Thoracic aorta (tissue), 2 donors: ENCODE measurements around the gene NUMBL. TPM values are rescaled to one million over a fixed set of nuclear protein-coding genes. Genes with fewer than 3 reads are reported as not detected.

ENCODE experiments used
- ATAC-seq: fragments of 150-250 bp; one replicate; pipeline ENCODE4 v1.8.0; 2017; ENCODE audit warnings: low read depth; ENCODE audit not compliant: insufficient number of reproducible peaks, low FRiP score
- DNase-seq: peaks from one replicate; pipeline ENCODE4 v3.0.0-alpha.2; 2020; ENCODE audit warnings: low spot score
- H3K27ac ChIP-seq, 2 donors: fragments of 200-600 bp; sonication (generic); 1 replicate in 1 of 2; 2 replicates in 1 of 2; pipeline ENCODE4 v1.5.1; 2016; ENCODE audit warnings: mild to moderate bottlenecking in 2 of 2, moderate library complexity in 2 of 2
- H3K27me3 ChIP-seq: fragments of 200-600 bp; sonication (generic); replicated peaks from 2 replicates; pipeline ENCODE4 v1.6.0; 2016; ENCODE audit warnings: mild to moderate bottlenecking; ENCODE audit not compliant: insufficient read depth
- H3K36me3 ChIP-seq: fragments of 200-600 bp; sonication (generic); one replicate; pipeline ENCODE4 v1.5.1; 2016
- H3K4me1 ChIP-seq, 2 donors: fragments of 200-600 bp; sonication (generic); 1 replicate in 1 of 2; 2 replicates in 1 of 2; pipeline versions ENCODE4 v1.5.1 to v1.6.0; 2016; ENCODE audit warnings: low read depth in 2 of 2, mild to moderate bottlenecking in 1 of 2; ENCODE audit not compliant: control insufficient read depth in 1 of 2
- H3K4me3 ChIP-seq: fragments of 200-600 bp; sonication (generic); 2 replicates; pipeline ENCODE4 v1.5.1; 2016; ENCODE audit warnings: mild to moderate bottlenecking
- H3K9me3 ChIP-seq: fragments of 200-600 bp; sonication (generic); 2 replicates; pipeline ENCODE4 v1.5.1; 2016
- CTCF ChIP-seq: fragments of 200-600 bp; sonication (generic); IDR thresholded peaks from one replicate; pipeline ENCODE4 v1.5.1; 2019; ENCODE audit warnings: antibody characterized with exemption
- total RNA-seq, 2 donors: library from RNA; depleted of rRNA; stranded (reverse); fragments of >200 nt; gene quantifications; one replicate each; pipeline versions ENCODE4 v1.1.0 to v1.2.3, GENCODE V29; 2016

The NUMBL gene
- total RNA-seq, 2 donors from 2014 or later = 101 to 133 TPM

- Histone ChIP-seq H3K4me1 (peaks cover 20 to 71% of the 10 kb centered on the region in 2 donors), H3K36me3 (no peaks in the 10 kb centered on the region), H3K4me3 (no peak overlapping the region), H3K27me3 (no peaks in the 10 kb centered on the region), H3K9me3 (no peaks in the 10 kb centered on the region), H3K27ac (peak overlapping the region; percentile 90 to 93)
- no peak for TF ChIP-seq CTCF
- DNase-seq (no peak), ATAC-seq (no peak)
Observed at GRCh38 chr19:40642757-40643305, 47.6 kb downstream of the NUMBL start.

GRCh38 chr19:40642051-40642706 is 48.3 kb downstream of the NUMBL start:
- DNase-seq = no peak
- Histone ChIP-seq H3K9me3 (no peaks in the 10 kb centered on the region), H3K4me1 (peaks cover 20 to 71% of the 10 kb centered on the region in 2 donors), H3K27ac (peak overlapping the region; percentile 90 to 93), H3K4me3 (no peak overlapping the region), H3K36me3 (no peaks in the 10 kb centered on the region), H3K27me3 (no peaks in the 10 kb centered on the region)
- ATAC-seq = no peak
- TF ChIP-seq CTCF = no peak

- ATAC-seq = no peak
Observed at GRCh38 chr19:40641281-40641680, 49.2 kb downstream of the NUMBL start.

GRCh38 chr19:40640744-40641143 is 49.7 kb downstream of the NUMBL start:
- H3K27ac ChIP-seq = peak overlapping the region; percentile 90 to 93
- TF ChIP-seq CTCF = no peak
- DNase-seq (no peak), ATAC-seq (no peak)
- H3K4me1 ChIP-seq = peaks cover 16 to 62% of the 10 kb centered on the region in 2 donors
- H3K36me3 ChIP-seq = no peaks in the 10 kb centered on the region
- H3K27me3 ChIP-seq = no peaks in the 10 kb centered on the region
- no peaks in the 10 kb centered on the region for H3K9me3 ChIP-seq
- H3K4me3 ChIP-seq = peak overlapping the region; percentile 2

More at GRCh38 chr19:40641281-40641680, 49.2 kb downstream of the NUMBL start:
- peak overlapping the region; percentile 27 for H3K4me3 ChIP-seq
- H3K9me3 ChIP-seq = no peaks in the 10 kb centered on the region
- H3K36me3 ChIP-seq = no peaks in the 10 kb centered on the region
- no peak for TF ChIP-seq CTCF
- H3K27me3 ChIP-seq = no peaks in the 10 kb centered on the region
- no peak for DNase-seq
- peak overlapping the region; percentile 90 to 93 for H3K27ac ChIP-seq
- peaks cover 16 to 62% of the 10 kb centered on the region in 2 donors for H3K4me1 ChIP-seq

GRCh38 chr19:40639638-40639982 is 50.8 kb downstream of the NUMBL start:
- Histone ChIP-seq H3K27me3 (no peaks in the 10 kb centered on the region), H3K4me1 (peaks cover 16 to 53% of the 10 kb centered on the region in 2 donors), H3K27ac (peak overlapping the region; percentile 90 to 93), H3K4me3 (no peak overlapping the region), H3K9me3 (no peaks in the 10 kb centered on the region), H3K36me3 (no peaks in the 10 kb centered on the region)
- TF ChIP-seq CTCF = no peak
- no peak for ATAC-seq
- no peak for DNase-seq
